B cell (primary cell): ENCODE measurements around the gene GNB1. TPM values are rescaled to one million over a fixed set of nuclear protein-coding genes. Genes with fewer than 3 reads are reported as not detected.

Experiments
- ATAC-seq: fragments of 200-7000 bp; cut with Tn5 transposase; one replicate; pipeline ENCODE4 v1.10.0; 2021; ENCODE audit warnings: low read depth, mild to moderate bottlenecking, moderate number of reproducible peaks, moderate library complexity
- CTCF ChIA-PET: fragments of 350-600 bp; sonication (Branson Sonifier 250); formaldehyde crosslinking; loops from one replicate; lab custom pipeline; 2021; ENCODE audit warnings: antibody characterized with exemption, inconsistent platforms; lab: Charles Lee
- POLR2A ChIA-PET: fragments of 350-600 bp; sonication (Branson Sonifier 250); formaldehyde crosslinking; loops from one replicate; lab custom pipeline; 2021; ENCODE audit warnings: antibody characterized with exemption; lab: Charles Lee
- DNase-seq: peaks from one replicate; pipeline ENCODE4 v3.0.0; 2013
- H2AFZ ChIP-seq: 2 replicates; pipeline ENCODE4 v1.6.1; 2012; ENCODE audit warnings: mild to moderate bottlenecking, low read depth, low read length; ENCODE audit not compliant: insufficient read depth, poor library complexity, severe bottlenecking
- H3K27ac ChIP-seq, 2 donors: 1 replicate in 1 of 2; 2 replicates in 1 of 2; pipeline ENCODE4 v1.5.1; 2012 to 2013; ENCODE audit warnings: low read length in 2 of 2, mild to moderate bottlenecking in 2 of 2, moderate library complexity in 1 of 2
- H3K27me3 ChIP-seq, 4 experiments: fragments of 200-600 bp in 1 of 4; sonication (generic) in 1 of 4; replicated peaks in 1 of 4; 1 replicate in 2 of 4; 2 replicates in 2 of 4; pipeline versions ENCODE4 v1.6.1 to v1.7.0; 2013 to 2016; ENCODE audit warnings: low read length in 3 of 4, mild to moderate bottlenecking in 2 of 4, mixed read lengths in 1 of 4, moderate library complexity in 1 of 4; ENCODE audit not compliant: insufficient read depth in 4 of 4, control insufficient read depth in 3 of 4; ENCODE audit errors: control extremely low read depth in 1 of 4
- H3K36me3 ChIP-seq, 2 experiments: replicated peaks in 1 of 2; 1 replicate in 1 of 2; 2 replicates in 1 of 2; pipeline versions ENCODE4 v1.6.1 to v1.7.1; 2013; ENCODE audit warnings: low read length in 1 of 2; ENCODE audit not compliant: insufficient read depth in 2 of 2, control insufficient read depth in 1 of 2; ENCODE audit errors: control extremely low read depth in 1 of 2, extremely low read depth in 1 of 2
- H3K4me1 ChIP-seq, 2 donors: fragments of 200-600 bp in 1 of 2; sonication (generic) in 1 of 2; 1 replicate in 1 of 2; 2 replicates in 1 of 2; pipeline versions ENCODE4 v1.5.1 to v1.6.1; 2013 to 2017; ENCODE audit warnings: low read length in 2 of 2; ENCODE audit not compliant: control insufficient read depth in 2 of 2, insufficient read depth in 2 of 2
- H3K4me2 ChIP-seq: replicated peaks from 2 replicates; pipeline ENCODE3; 2012; ENCODE audit warnings: mild to moderate bottlenecking, low read depth, low read length; ENCODE audit not compliant: poor library complexity, severe bottlenecking
- H3K4me3 ChIP-seq, 5 experiments: fragments of 200-600 bp in 1 of 5; sonication (generic) in 1 of 5; 1 replicate in 3 of 5; 2 replicates in 2 of 5; pipeline versions ENCODE4 v1.5.1 to v1.7.0; 2011 to 2016; ENCODE audit warnings: low read length in 4 of 5, mild to moderate bottlenecking in 4 of 5, low read depth in 2 of 5, control low read depth in 1 of 5, moderate library complexity in 1 of 5; ENCODE audit not compliant: insufficient read depth in 1 of 5; ENCODE audit errors: control extremely low read depth in 1 of 5, extremely low read depth in 1 of 5
- H3K79me2 ChIP-seq: fragments of 200-600 bp; sonication (generic); one replicate; pipeline ENCODE4 v1.6.0; 2016; ENCODE audit warnings: low read length; ENCODE audit not compliant: control insufficient read depth, insufficient read depth
- H3K9ac ChIP-seq: fragments of 200-600 bp; sonication (generic); 2 replicates; pipeline ENCODE4 v1.6.1; 2017; ENCODE audit warnings: mild to moderate bottlenecking, low read length, moderate library complexity
- H3K9me3 ChIP-seq, 3 donors: one replicate each; pipeline versions ENCODE4 v1.6.1 to v1.7.1; 2013; ENCODE audit warnings: low read length in 2 of 3; ENCODE audit not compliant: control insufficient read depth in 2 of 3, insufficient read depth in 1 of 3; ENCODE audit errors: control extremely low read depth in 1 of 3
- H4K20me1 ChIP-seq: 2 replicates; pipeline ENCODE4 v1.6.0; 2012; ENCODE audit warnings: mild to moderate bottlenecking, low read length; ENCODE audit not compliant: insufficient read depth, control insufficient read depth, poor library complexity, severe bottlenecking
- H3K27ac Mint-ChIP-seq: one replicate; pipeline ENCODE4 v1.8.0; 2021; ENCODE audit warnings: mixed read lengths
- H3K27me3 Mint-ChIP-seq: one replicate; pipeline ENCODE4 v1.8.0; 2021; ENCODE audit warnings: mixed read lengths
- H3K4me1 Mint-ChIP-seq: one replicate; pipeline ENCODE4 v1.8.0; 2021; ENCODE audit warnings: mixed read lengths
- H3K4me3 Mint-ChIP-seq: one replicate; pipeline ENCODE4 v1.8.0; 2021; ENCODE audit warnings: mixed read lengths
- H3K9me3 Mint-ChIP-seq: one replicate; pipeline ENCODE4 v1.8.0; 2022; ENCODE audit warnings: mixed read lengths; ENCODE audit not compliant: insufficient read depth
- CTCF ChIP-seq: fragments of 200-600 bp; IDR thresholded peaks from one replicate; pipeline ENCODE4 v1.8.0; 2022; ENCODE audit warnings: antibody characterized with exemption, mild to moderate bottlenecking
- EZH2 ChIP-seq: IDR thresholded peaks from 2 replicates; pipeline ENCODE4 v1.6.1; 2012; ENCODE audit warnings: borderline replicate concordance, low read depth, mild to moderate bottlenecking, moderate library complexity, low read length; ENCODE audit not compliant: insufficient read depth, poor library complexity, severe bottlenecking
- WGBS: methylation state at CpG from one replicate; pipeline ENCODE4 v1.1.5; 2013; ENCODE audit warnings: missing lambda C conversion rate; ENCODE audit not compliant: insufficient coverage; 5-methylcytosine and 5-hydroxymethylcytosine counted together
- intact Hi-C: fragments of 100-400 bp; cut with micrococcal nuclease; formaldehyde crosslinking; loops from one replicate; pipeline ENCODE4 v1.10.0; 2022
- polyA plus RNA-seq: library from polyadenylated mRNA; depleted of rRNA; stranded (reverse); fragments of >200 nt; gene quantifications from 2 replicates; pipeline ENCODE4 v1.2.3, GENCODE V29; 2012
- total RNA-seq, 2 donors: library from RNA; stranded (reverse); fragments of 120-200 nt in 1 of 2; gene quantifications; 1 replicate in 1 of 2; 2 replicates in 1 of 2; pipeline versions ENCODE4 v1.2.3 to v1.2.4, GENCODE V29; 2013 to 2022

Gene GNB1
- total and polyA plus RNA-seq, 2 donors (not counting 1 experiment from before 2014, with no cell fraction given): 249 to 269 TPM

- no peak overlapping the region for H2AFZ ChIP-seq
- intact Hi-C loops: no loop called here
- WGBS: 98% methylated on average over 5 of the region's 10 CpGs
- H3K9me3 Mint-ChIP-seq: no peaks in the 10 kb centered on the region
- CTCF ChIA-PET: interaction anchor here (1.1 kb wide), 1 partner anchor 97 kb away, joined by 4 read pairs; no protein-coding TSS in a partner anchor
- H3K27ac Mint-ChIP-seq: no peak overlapping the region
- H3K4me2 ChIP-seq: no peak overlapping the region
- no peaks in the 10 kb centered on the region for H3K27me3 Mint-ChIP-seq
- POLR2A ChIA-PET: interaction anchor here (0.6 kb wide), 1 partner anchor 99 kb away, joined by 5 read pairs; no protein-coding TSS in a partner anchor
- peaks cover 4 to 56% of the 10 kb centered on the region in 2 experiments for H3K36me3 ChIP-seq
- no peaks in the 10 kb centered on the region for H3K4me1 ChIP-seq
- H3K4me3 ChIP-seq: no peak overlapping the region
- H3K9me3 ChIP-seq: no peaks in the 10 kb centered on the region
- peaks cover 53% of the 10 kb centered on the region for H4K20me1 ChIP-seq
- ATAC-seq (no peak), DNase-seq (no peak)
- H3K27ac ChIP-seq: no peak overlapping the region
- H3K9ac ChIP-seq: no peak overlapping the region
- H3K4me3 Mint-ChIP-seq: no peak overlapping the region
- peaks cover 82% of the 10 kb centered on the region for H3K79me2 ChIP-seq
- no peaks in the 10 kb centered on the region for H3K27me3 ChIP-seq
- peaks cover 4% of the 10 kb centered on the region for H3K4me1 Mint-ChIP-seq
- TF ChIP-seq CTCF (no peak), EZH2 (no peak)
Observed at GRCh38 chr1:1808206-1808605, 82.7 kb downstream of the GNB1 start.

- CTCF ChIA-PET: interaction anchor here (0.8 kb wide), 1 partner anchor 39 kb away, joined by 3 read pairs; no protein-coding TSS in a partner anchor
- Histone ChIP-seq H3K4me2 (no peak overlapping the region), H2AFZ (no peak overlapping the region), H3K79me2 (peaks cover 82% of the 10 kb centered on the region), H3K9ac (no peak overlapping the region), H3K9me3 (no peaks in the 10 kb centered on the region), H3K27ac (no peak overlapping the region), H3K36me3 (peaks cover 4 to 57% of the 10 kb centered on the region in 2 experiments), H3K4me3 (no peak overlapping the region), H3K27me3 (no peaks in the 10 kb centered on the region), H3K4me1 (peaks cover 0 to 3% of the 10 kb centered on the region in 2 donors), H4K20me1 (peaks cover 56% of the 10 kb centered on the region)
- intact Hi-C loops: no loop called here
- DNase-seq: no peak
- H3K27ac Mint-ChIP-seq: no peak overlapping the region
- POLR2A ChIA-PET: no interaction called here
- no peak overlapping the region for H3K4me3 Mint-ChIP-seq
- TF ChIP-seq CTCF (no peak), EZH2 (no peak)
- no peaks in the 10 kb centered on the region for H3K27me3 Mint-ChIP-seq
- WGBS: no CpG with 5 or more reads among the region's 2 CpGs
- H3K4me1 Mint-ChIP-seq: peaks cover 13% of the 10 kb centered on the region
- ATAC-seq: no peak
- no peaks in the 10 kb centered on the region for H3K9me3 Mint-ChIP-seq
Observed at GRCh38 chr1:1806890-1807289, 84.0 kb downstream of the GNB1 start.
